H9 (cell line): ENCODE measurements around the gene TM4SF20. TPM values are rescaled to one million over a fixed set of nuclear protein-coding genes. Genes with fewer than 3 reads are reported as not detected.

Source experiments
- DNase-seq: peaks from one replicate; pipeline ENCODE4 v3.0.0-alpha.2; 2017
- H2AFZ ChIP-seq: one replicate; pipeline ENCODE4 v1.6.1; 2013; ENCODE audit warnings: mild to moderate bottlenecking, low read length, control low read depth, moderate library complexity
- H2AK5ac ChIP-seq: 2 replicates; pipeline ENCODE4 v1.6.1; 2013; ENCODE audit warnings: low read length, control low read depth, mixed read lengths; ENCODE audit not compliant: insufficient read length
- H2BK120ac ChIP-seq: one replicate; pipeline ENCODE4 v1.6.1; 2013; ENCODE audit warnings: low read depth, mild to moderate bottlenecking, low read length, control low read depth, inconsistent platforms; ENCODE audit not compliant: poor library complexity, severe bottlenecking
- H2BK12ac ChIP-seq: 2 replicates; pipeline ENCODE4 v1.6.1; 2013; ENCODE audit warnings: low read length, control low read depth, mixed read lengths, low read depth; ENCODE audit not compliant: insufficient read length
- H2BK15ac ChIP-seq: 2 replicates; pipeline ENCODE4 v1.6.1; 2013; ENCODE audit warnings: low read depth, low read length, control low read depth
- H2BK20ac ChIP-seq: one replicate; pipeline ENCODE4 v1.6.1; 2013; ENCODE audit warnings: low read depth, mild to moderate bottlenecking, low read length, control low read depth, inconsistent platforms; ENCODE audit not compliant: poor library complexity, severe bottlenecking
- H2BK5ac ChIP-seq: 2 replicates; pipeline ENCODE4 v1.6.1; 2013; ENCODE audit warnings: low read length, control low read depth, mixed read lengths; ENCODE audit not compliant: insufficient read length
- H3K14ac ChIP-seq: 2 replicates; pipeline ENCODE4 v1.6.1; 2013; ENCODE audit warnings: low read length, control low read depth; ENCODE audit not compliant: insufficient read depth
- H3K18ac ChIP-seq: 2 replicates; pipeline ENCODE4 v1.6.1; 2013; ENCODE audit warnings: low read depth, mild to moderate bottlenecking, mixed read lengths, low read length, control low read depth; ENCODE audit not compliant: insufficient read length
- H3K23ac ChIP-seq: 2 replicates; pipeline ENCODE4 v1.6.1; 2013; ENCODE audit warnings: low read length, control low read depth, mixed read lengths, low read depth; ENCODE audit not compliant: insufficient read length
- H3K23me2 ChIP-seq: 2 replicates; pipeline ENCODE4 v1.6.1; 2013; ENCODE audit warnings: low read depth, mild to moderate bottlenecking, mixed read lengths, low read length, control low read depth; ENCODE audit not compliant: insufficient read length, poor library complexity, severe bottlenecking
- H3K27ac ChIP-seq: 2 replicates; pipeline ENCODE4 v1.5.1; 2013; ENCODE audit warnings: low read length, control low read depth, mixed read lengths, low read depth; ENCODE audit not compliant: insufficient read length
- H3K27me3 ChIP-seq: 2 replicates; pipeline ENCODE4 v1.6.1; 2013; ENCODE audit warnings: low read length, control low read depth, inconsistent platforms; ENCODE audit not compliant: insufficient read depth
- H3K4ac ChIP-seq: 2 replicates; pipeline ENCODE4 v1.6.1; 2013; ENCODE audit warnings: low read depth, mild to moderate bottlenecking, control low read depth, inconsistent platforms, low read length, moderate library complexity
- H3K4me1 ChIP-seq: 2 replicates; pipeline ENCODE4 v1.6.1; 2013; ENCODE audit warnings: low read length, control low read depth, inconsistent platforms; ENCODE audit not compliant: insufficient read depth
- H3K4me2 ChIP-seq: 2 replicates; pipeline ENCODE4 v1.6.1; 2013; ENCODE audit warnings: low read length, control low read depth, mixed read lengths; ENCODE audit not compliant: insufficient read length, insufficient read depth
- H3K56ac ChIP-seq: 2 replicates; pipeline ENCODE4 v1.6.1; 2013; ENCODE audit warnings: low read depth, mild to moderate bottlenecking, mixed read lengths, low read length, control low read depth; ENCODE audit not compliant: insufficient read length
- H3K79me1 ChIP-seq: 2 replicates; pipeline ENCODE4 v1.6.1; 2013; ENCODE audit warnings: low read depth, mild to moderate bottlenecking, moderate library complexity, low read length, control low read depth, inconsistent platforms; ENCODE audit not compliant: insufficient read depth, poor library complexity, severe bottlenecking
- H3K79me2 ChIP-seq: 2 replicates; pipeline ENCODE4 v1.6.1; 2013; ENCODE audit warnings: low read length, control low read depth, inconsistent platforms; ENCODE audit not compliant: insufficient read depth
- H3K9ac ChIP-seq: 2 replicates; pipeline ENCODE4 v1.6.1; 2013; ENCODE audit warnings: low read length, control low read depth, mixed read lengths; ENCODE audit not compliant: insufficient read length; ENCODE audit errors: extremely low read depth
- H3K9me3 ChIP-seq: one replicate; pipeline ENCODE4 v1.6.1; 2013; ENCODE audit warnings: low read depth, low read length, inconsistent platforms; ENCODE audit not compliant: control insufficient read depth
- H3T11ph ChIP-seq: one replicate; pipeline ENCODE4 v1.6.1; 2013; ENCODE audit warnings: mild to moderate bottlenecking, low read length, control low read depth, inconsistent platforms
- H4K20me1 ChIP-seq: one replicate; pipeline ENCODE4 v1.6.1; 2013; ENCODE audit not compliant: control insufficient read depth, insufficient read length, insufficient read depth
- H4K5ac ChIP-seq: 2 replicates; pipeline ENCODE4 v1.6.1; 2013; ENCODE audit warnings: low read depth, mild to moderate bottlenecking, mixed read lengths, low read length, control low read depth; ENCODE audit not compliant: insufficient read length
- H4K8ac ChIP-seq: replicated peaks from 2 replicates; pipeline ENCODE4 v1.6.1; 2013; ENCODE audit warnings: low read length, control low read depth, mixed read lengths, low read depth; ENCODE audit not compliant: insufficient read length
- H4K91ac ChIP-seq: 2 replicates; pipeline ENCODE4 v1.6.1; 2013; ENCODE audit warnings: low read depth, mild to moderate bottlenecking, moderate library complexity, mixed read lengths, low read length, control low read depth; ENCODE audit not compliant: insufficient read length
- H3K27ac Mint-ChIP-seq, 3 experiments: 2 replicates in 2 of 3; 3 replicates in 1 of 3; pipeline ENCODE4 v1.8.0; 2020 to 2021; ENCODE audit warnings: mixed read lengths in 3 of 3, mild to moderate bottlenecking in 1 of 3, moderate library complexity in 1 of 3
- H3K27me3 Mint-ChIP-seq: 2 replicates; pipeline ENCODE4 v1.8.0; 2021; ENCODE audit warnings: low read depth, mild to moderate bottlenecking, moderate library complexity, mixed read lengths
- H3K36me3 Mint-ChIP-seq, 3 experiments: 2 replicates in 2 of 3; 3 replicates in 1 of 3; pipeline ENCODE4 v1.8.0; 2020 to 2021; ENCODE audit warnings: low read depth in 3 of 3, mixed read lengths in 3 of 3; ENCODE audit not compliant: insufficient read depth in 1 of 3
- H3K4me1 Mint-ChIP-seq, 2 experiments: 2 replicates each; pipeline ENCODE4 v1.8.0; 2020; ENCODE audit warnings: mixed read lengths in 2 of 2
- H3K4me3 Mint-ChIP-seq, 2 experiments: 2 replicates in 1 of 2; 3 replicates in 1 of 2; pipeline ENCODE4 v1.8.0; 2020 to 2021; ENCODE audit warnings: mild to moderate bottlenecking in 2 of 2, mixed read lengths in 2 of 2, moderate library complexity in 1 of 2
- H3K9me3 Mint-ChIP-seq, 2 experiments: 2 replicates in 1 of 2; 3 replicates in 1 of 2; pipeline ENCODE4 v1.8.0; 2020; ENCODE audit warnings: mild to moderate bottlenecking in 2 of 2, mixed read lengths in 2 of 2, moderate library complexity in 1 of 2
- CTCF ChIP-seq: fragments of 200-600 bp; sonication (generic); conservative IDR thresholded peaks from 3 replicates; pipeline ENCODE4 v1.8.0; 2021; ENCODE audit warnings: antibody characterized with exemption, mild to moderate bottlenecking
- WGBS: extraction: QIAGEN DNeasy Blood & Tissue Kit; methylation state at CpG from one replicate; pipeline ENCODE4 v1.1.7; 2013; ENCODE audit warnings: missing lambda C conversion rate, low lambda C conversion rate, mixed read lengths; ENCODE audit not compliant: insufficient read length; ENCODE audit errors: extremely low coverage; 5-methylcytosine and 5-hydroxymethylcytosine counted together
- total RNA-seq: library from RNA; stranded (reverse); gene quantifications from 2 replicates; pipeline ENCODE4 v1.2.1, GENCODE V29; 2021

Gene TM4SF20
- total RNA-seq, 1 experiment from 2014 or later, result not detected

GRCh38 chr2:227363756-227364155 is 15.3 kb downstream of the TM4SF20 start:
- no peak overlapping the region for H3T11ph ChIP-seq
- no peak overlapping the region for H2BK12ac ChIP-seq
- H3K27me3 Mint-ChIP-seq, result no peaks in the 10 kb centered on the region
- H3K4me1 ChIP-seq, result no peaks in the 10 kb centered on the region
- H2AFZ ChIP-seq, result no peak overlapping the region
- no peak overlapping the region for H3K4ac ChIP-seq
- H2BK5ac ChIP-seq, result no peak overlapping the region
- no peak overlapping the region for H4K5ac ChIP-seq
- H3K4me1 Mint-ChIP-seq, result no peaks in the 10 kb centered on the region
- TF ChIP-seq CTCF, result peak; percentile 64
- H2BK15ac ChIP-seq, result no peak overlapping the region
- no peak overlapping the region for H2AK5ac ChIP-seq
- H3K9ac ChIP-seq, result no peak overlapping the region
- H2BK120ac ChIP-seq, result no peak overlapping the region
- no peaks in the 10 kb centered on the region for H3K23me2 ChIP-seq
- H4K8ac ChIP-seq, result no peak overlapping the region
- no peak overlapping the region for H3K23ac ChIP-seq
- H3K27ac Mint-ChIP-seq, result no peak overlapping the region
- H3K27me3 ChIP-seq, result no peaks in the 10 kb centered on the region
- no peak overlapping the region for H3K4me3 Mint-ChIP-seq
- H3K4me2 ChIP-seq, result no peak overlapping the region
- H3K56ac ChIP-seq, result no peak overlapping the region
- H3K9me3 Mint-ChIP-seq, result no peaks in the 10 kb centered on the region
- no peak overlapping the region for H4K91ac ChIP-seq
- H3K9me3 ChIP-seq, result no peaks in the 10 kb centered on the region
- no peak overlapping the region for H3K14ac ChIP-seq
- H3K79me2 ChIP-seq, result no peaks in the 10 kb centered on the region
- no peaks in the 10 kb centered on the region for H3K79me1 ChIP-seq
- H3K18ac ChIP-seq, result no peak overlapping the region
- peaks cover 0 to 11% (median 0%) of the 10 kb centered on the region in 3 experiments; a peak in 1 of 7 replicates for H3K36me3 Mint-ChIP-seq
- WGBS, result no CpG with 5 or more reads among the region's 6 CpGs
- no peaks in the 10 kb centered on the region for H4K20me1 ChIP-seq
- no peak overlapping the region for H2BK20ac ChIP-seq
- DNase-seq, result no peak
- H3K27ac ChIP-seq, result no peak overlapping the region
